Measurements from ENCODE around the gene SALL1.

DNA sequence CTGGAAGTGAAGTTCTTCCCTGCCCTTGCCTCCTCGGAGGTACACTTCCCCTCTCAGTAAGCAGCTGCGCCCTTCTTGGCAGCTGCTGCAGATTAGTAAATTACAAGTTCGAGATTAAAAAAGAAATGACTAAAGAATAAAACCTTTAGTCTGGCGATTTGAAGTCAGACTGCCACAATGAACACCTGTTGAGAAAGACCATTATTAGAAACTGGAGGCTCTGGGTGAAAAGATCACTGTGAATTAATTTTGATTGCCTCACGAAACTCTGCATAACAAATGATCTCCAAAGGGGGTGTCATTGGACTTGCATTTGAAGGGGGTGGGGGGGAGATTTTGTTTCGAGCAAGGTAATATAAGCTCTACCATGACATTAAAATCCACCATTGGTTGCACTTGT is 39.3 kb downstream of the SALL1 start:
- TF ChIP-seq POLR2A (IDR thresholded peaks at IDR 0.05) (no peak), POLR2AphosphoS5 (IDR thresholded peaks at IDR 0.05) (no peak), EP300 (IDR thresholded peaks at IDR 0.05) (no peak)
- TF ChIP-seq, protein P1, sequence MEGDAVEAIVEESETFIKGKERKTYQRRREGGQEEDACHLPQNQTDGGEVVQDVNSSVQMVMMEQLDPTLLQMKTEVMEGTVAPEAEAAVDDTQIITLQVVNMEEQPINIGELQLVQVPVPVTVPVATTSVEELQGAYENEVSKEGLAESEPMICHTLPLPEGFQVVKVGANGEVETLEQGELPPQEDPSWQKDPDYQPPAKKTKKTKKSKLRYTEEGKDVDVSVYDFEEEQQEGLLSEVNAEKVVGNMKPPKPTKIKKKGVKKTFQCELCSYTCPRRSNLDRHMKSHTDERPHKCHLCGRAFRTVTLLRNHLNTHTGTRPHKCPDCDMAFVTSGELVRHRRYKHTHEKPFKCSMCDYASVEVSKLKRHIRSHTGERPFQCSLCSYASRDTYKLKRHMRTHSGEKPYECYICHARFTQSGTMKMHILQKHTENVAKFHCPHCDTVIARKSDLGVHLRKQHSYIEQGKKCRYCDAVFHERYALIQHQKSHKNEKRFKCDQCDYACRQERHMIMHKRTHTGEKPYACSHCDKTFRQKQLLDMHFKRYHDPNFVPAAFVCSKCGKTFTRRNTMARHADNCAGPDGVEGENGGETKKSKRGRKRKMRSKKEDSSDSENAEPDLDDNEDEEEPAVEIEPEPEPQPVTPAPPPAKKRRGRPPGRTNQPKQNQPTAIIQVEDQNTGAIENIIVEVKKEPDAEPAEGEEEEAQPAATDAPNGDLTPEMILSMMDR (IDR thresholded peaks at IDR 0.05): no peak

Data from suprapubic skin (tissue), 4 donors.